HepG2 (cell line): Measurements from ENCODE around the gene LDLRAD2. TPM values are rescaled to one million over a fixed set of nuclear protein-coding genes. Genes with fewer than 3 reads are reported as not detected.

Source experiments
- ATAC-seq: fragments of 200-7000 bp; cut with Tn5 transposase; 3 replicates; pipeline ENCODE4 v1.9.1; 2020; ENCODE audit warnings: mild to moderate bottlenecking, moderate library complexity
- BruUV-seq: library from RNA; stranded (reverse); fragments of 400-500 nt; replicated peaks from 2 replicates; lab custom pipeline; 2021; lab: Mats Ljungman, UMichigan
- CTCF ChIA-PET: fragments of 300-600 bp; formaldehyde crosslinking; extraction: SDS; loops from one replicate; lab custom pipeline; 2021; ENCODE audit warnings: low total read pairs, inconsistent platforms, low intra/inter-chr PET ratio; lab: Yijun Ruan, JAX
- POLR2A ChIA-PET: fragments of 350-600 bp; sonication (Branson Sonifier 250); formaldehyde crosslinking; loops from one replicate; lab custom pipeline; 2020; ENCODE audit warnings: antibody characterized with exemption, inconsistent platforms; lab: Yijun Ruan, JAX
- DNase-seq: peaks from one replicate; pipeline ENCODE4 v3.0.0-alpha.2; 2015; ENCODE audit warnings: low spot score
- FAIRE-seq: peaks from 3 replicates; lab custom pipeline; 2011; peaks lifted over from hg19 to GRCh38; lab: Jason Lieb, UNC
- H2AFZ ChIP-seq: one replicate; pipeline ENCODE4 v1.6.1; 2011; ENCODE audit warnings: low read length, inconsistent platforms
- H3K27ac ChIP-seq: fragments of 300-600 bp; 3 replicates; pipeline ENCODE4 v1.8.0; 2011; ENCODE audit warnings: mixed run types, mild to moderate bottlenecking, mixed read lengths, low read length, inconsistent platforms; ENCODE audit not compliant: insufficient read depth; ENCODE audit errors: extremely low read length
- H3K27me3 ChIP-seq, 2 experiments: fragments of 200-600 bp in 1 of 2; 2 replicates in 1 of 2; 3 replicates in 1 of 2; pipeline versions ENCODE4 v1.6.0 to v1.8.0; 2011; ENCODE audit warnings: low read length in 2 of 2, mild to moderate bottlenecking in 2 of 2, moderate library complexity in 2 of 2, inconsistent platforms in 1 of 2; ENCODE audit not compliant: insufficient read depth in 2 of 2, control insufficient read depth in 1 of 2
- H3K36me3 ChIP-seq, 2 experiments: fragments of 200-600 bp in 1 of 2; replicated peaks in 1 of 2; 2 replicates in 1 of 2; 3 replicates in 1 of 2; pipeline versions ENCODE4 v1.5.1 to v1.8.0; 2011; ENCODE audit warnings: low read length in 2 of 2, inconsistent platforms in 1 of 2; ENCODE audit not compliant: insufficient read depth in 2 of 2, control insufficient read depth in 1 of 2
- H3K4me1 ChIP-seq: 2 replicates; pipeline ENCODE4 v1.5.1; 2012; ENCODE audit warnings: low read length, inconsistent platforms; ENCODE audit not compliant: insufficient read depth
- H3K4me2 ChIP-seq: 2 replicates; pipeline ENCODE4 v1.6.0; 2011; ENCODE audit warnings: low read depth, low read length, inconsistent platforms
- H3K4me3 ChIP-seq, 3 experiments: fragments of 200-600 bp in 1 of 3; sonication (generic), shearing (Covaris generic) in 1 of 3; replicated peaks in 1 of 3; 2 replicates each; pipeline ENCODE4 v1.5.1; 2011 to 2016; ENCODE audit warnings: low read length in 3 of 3, inconsistent platforms in 2 of 3, low read depth in 2 of 3, mild to moderate bottlenecking in 2 of 3, control low read depth in 1 of 3, mixed read lengths in 1 of 3; ENCODE audit not compliant: insufficient read depth in 1 of 3
- H3K79me2 ChIP-seq: one replicate; pipeline ENCODE4 v1.6.1; 2011; ENCODE audit warnings: low read length, inconsistent platforms; ENCODE audit not compliant: insufficient read depth
- H3K9ac ChIP-seq: 2 replicates; pipeline ENCODE4 v1.6.0; 2011; ENCODE audit warnings: mild to moderate bottlenecking, low read depth, low read length, inconsistent platforms; ENCODE audit not compliant: insufficient read depth
- H3K9me3 ChIP-seq: 2 replicates; pipeline ENCODE4 v1.5.1; 2012; ENCODE audit warnings: mild to moderate bottlenecking, low read length
- H4K20me1 ChIP-seq: 2 replicates; pipeline ENCODE4 v1.6.0; 2011; ENCODE audit warnings: inconsistent platforms, mild to moderate bottlenecking, low read length, moderate library complexity; ENCODE audit not compliant: insufficient read depth
- KDM5B ChIP-seq: sonication (generic); formaldehyde crosslinking; IDR thresholded peaks from 2 replicates; pipeline ENCODE4 v1.4.0; 2020; ENCODE audit warnings: missing genetic modification reagents, mild to moderate bottlenecking, borderline replicate concordance
- NCOR1 ChIP-seq: fragments of 200-600 bp; sonication (generic); IDR thresholded peaks from 2 replicates; pipeline ENCODE4 v1.7.0; 2017; ENCODE audit warnings: antibody characterized with exemption, low read length, borderline replicate concordance
- RAD51 ChIP-seq: fragments of 450-650 bp; IDR thresholded peaks from 2 replicates; pipeline ENCODE4 v1.6.1; 2016; ENCODE audit warnings: borderline replicate concordance
- ZBTB7A ChIP-seq: sonication (generic); formaldehyde crosslinking; IDR thresholded peaks from 2 replicates; pipeline ENCODE4 v1.8.0; 2022; ENCODE audit warnings: mild to moderate bottlenecking, missing genetic modification reagents
- ZNF121 ChIP-seq: sonication (generic); formaldehyde crosslinking; IDR thresholded peaks from 2 replicates; pipeline ENCODE4 v1.5.0; 2020; ENCODE audit warnings: mild to moderate bottlenecking, missing genetic modification reagents
- ZNF552 ChIP-seq: sonication (generic); formaldehyde crosslinking; IDR thresholded peaks from 2 replicates; pipeline ENCODE4 v1.9.0; 2022; ENCODE audit warnings: missing genetic modification reagents, mild to moderate bottlenecking, borderline replicate concordance
- WGBS: methylation state at CpG from one replicate; pipeline ENCODE4 v1.1.6; 2017; ENCODE audit warnings: low lambda C conversion rate; 5-methylcytosine and 5-hydroxymethylcytosine counted together
- in situ Hi-C: cut with HindIII; loops from 2 replicates; pipeline ENCODE4 v1.10.0; 2017; ENCODE audit warnings: low pct_unique_long_range_greater_than_20kb; ENCODE audit not compliant: extremely low pct_ligation_motif_present
- intact Hi-C: fragments of 100-400 bp; cut with micrococcal nuclease; formaldehyde crosslinking; loops from one replicate; pipeline ENCODE4 v1.10.0; 2022; ENCODE audit not compliant: unreplicated experiment
- polyA plus RNA-seq, 8 experiments: library from polyadenylated mRNA; depleted of rRNA in 3 of 8; stranded (reverse) in 7 of 8; unstranded in 1 of 8; fragments of >200 nt; fragmentation: Illumina TruSeq in 4 of 8; extraction: Trizol in 4 of 8; gene quantifications; 2 replicates each; pipeline versions ENCODE4 v1.2.1 to v1.2.3, GENCODE V29; 2011 to 2016; ENCODE audit warnings: low read depth in 4 of 8, missing spikeins in 1 of 8, mixed read lengths in 1 of 8; ENCODE audit not compliant: insufficient read depth in 1 of 8
- total RNA-seq, 5 experiments: library from RNA; depleted of rRNA; stranded (reverse); fragments of >200 nt; fragmentation: Illumina TruSeq; extraction: Trizol; gene quantifications; 2 replicates each; pipeline ENCODE4 v1.2.3, GENCODE V29; 2016; ENCODE audit warnings: low read depth in 1 of 5
- TF ChIP-seq, protein P1 (sequence below): sonication (generic); formaldehyde crosslinking; conservative IDR thresholded peaks from 2 replicates; pipeline ENCODE4 v1.8.0; 2022; ENCODE audit warnings: missing genetic modification reagents
- TF ChIP-seq, protein P2 (sequence below): IDR thresholded peaks from 2 replicates; pipeline ENCODE4 v1.6.1; 2016; ENCODE audit warnings: missing genetic modification reagents, missing compliant biosample characterization

LDLRAD2 gene
- total and polyA plus RNA-seq, 2 of the 13 experiments (the other 11 are each of a cell fraction or from before 2014, with no cell fraction given) = not detected

DNA sequence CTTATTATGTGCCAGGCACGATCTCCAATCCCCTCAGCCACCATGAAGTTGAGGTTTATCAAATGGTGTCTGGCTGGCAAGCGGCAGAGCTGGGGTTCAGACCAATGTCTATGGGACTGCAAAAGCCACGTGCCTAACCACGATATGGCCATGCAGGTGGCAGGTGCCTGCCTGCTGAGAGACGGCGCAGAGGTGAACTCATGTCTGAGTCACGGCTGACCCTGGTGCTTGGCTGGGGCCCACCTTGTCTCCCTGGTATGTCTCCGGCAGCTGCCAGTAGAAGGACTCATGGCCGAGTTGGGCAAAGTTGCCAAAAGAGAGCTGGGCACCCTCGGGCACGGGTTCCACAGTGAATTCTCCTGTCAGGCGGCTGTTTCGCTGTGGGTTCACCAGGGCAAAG, 59.9 kb downstream of the LDLRAD2 start (continued):
- TF ChIP-seq, protein P1, sequence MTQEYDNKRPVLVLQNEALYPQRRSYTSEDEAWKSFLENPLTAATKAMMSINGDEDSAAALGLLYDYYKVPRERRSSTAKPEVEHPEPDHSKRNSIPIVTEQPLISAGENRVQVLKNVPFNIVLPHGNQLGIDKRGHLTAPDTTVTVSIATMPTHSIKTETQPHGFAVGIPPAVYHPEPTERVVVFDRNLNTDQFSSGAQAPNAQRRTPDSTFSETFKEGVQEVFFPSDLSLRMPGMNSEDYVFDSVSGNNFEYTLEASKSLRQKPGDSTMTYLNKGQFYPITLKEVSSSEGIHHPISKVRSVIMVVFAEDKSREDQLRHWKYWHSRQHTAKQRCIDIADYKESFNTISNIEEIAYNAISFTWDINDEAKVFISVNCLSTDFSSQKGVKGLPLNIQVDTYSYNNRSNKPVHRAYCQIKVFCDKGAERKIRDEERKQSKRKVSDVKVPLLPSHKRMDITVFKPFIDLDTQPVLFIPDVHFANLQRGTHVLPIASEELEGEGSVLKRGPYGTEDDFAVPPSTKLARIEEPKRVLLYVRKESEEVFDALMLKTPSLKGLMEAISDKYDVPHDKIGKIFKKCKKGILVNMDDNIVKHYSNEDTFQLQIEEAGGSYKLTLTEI (CRISPR knock-in tag) = no peak
- TF ChIP-seq ZNF121 (CRISPR knock-in tag) = no peak
- TF ChIP-seq, protein P2, sequence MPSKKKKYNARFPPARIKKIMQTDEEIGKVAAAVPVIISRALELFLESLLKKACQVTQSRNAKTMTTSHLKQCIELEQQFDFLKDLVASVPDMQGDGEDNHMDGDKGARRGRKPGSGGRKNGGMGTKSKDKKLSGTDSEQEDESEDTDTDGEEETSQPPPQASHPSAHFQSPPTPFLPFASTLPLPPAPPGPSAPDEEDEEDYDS = no peak
- TF ChIP-seq ZBTB7A (CRISPR knock-in tag) = no peak
- no peak for TF ChIP-seq NCOR1
- TF ChIP-seq, all 625 proteins: peak for 0

DNA sequence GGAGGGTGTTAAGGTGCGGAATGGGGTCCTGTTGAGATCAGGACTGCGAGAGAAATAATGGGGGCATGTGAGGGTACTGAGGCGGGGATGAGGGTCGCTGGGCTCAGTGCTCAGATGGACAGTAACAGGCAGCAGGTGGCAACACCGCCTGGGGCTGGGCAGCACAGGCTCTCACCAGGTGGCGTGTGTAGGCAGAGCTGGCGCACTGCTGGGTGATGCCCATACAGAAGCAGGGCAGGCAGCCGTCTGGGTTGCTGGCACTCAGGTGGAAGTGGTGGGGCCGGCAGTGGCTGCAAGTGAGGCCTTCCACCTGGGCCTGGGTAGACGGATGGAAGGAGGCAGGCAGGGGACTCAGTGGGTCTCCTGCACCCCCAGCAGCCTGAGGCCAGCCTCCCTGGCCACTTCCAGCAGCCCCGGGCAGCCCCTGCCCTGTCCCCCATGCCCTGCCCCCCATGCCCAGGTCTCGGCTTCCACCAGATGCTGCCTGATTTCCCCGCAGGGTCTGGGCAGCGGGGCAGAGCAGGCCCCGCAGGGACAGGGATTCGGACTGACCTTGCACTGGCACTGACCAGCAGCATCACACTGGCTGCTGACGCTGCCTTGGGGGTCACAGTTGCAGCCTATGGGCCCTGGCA, 60.5 kb downstream of the LDLRAD2 start:
- in situ Hi-C loops = no loop called here

More for the DNA sequence above, 60.5 kb downstream of the LDLRAD2 start:
- no peak for TF ChIP-seq RAD51
- TF ChIP-seq ZNF552 (CRISPR knock-in tag) = no peak
- no peak for TF ChIP-seq KDM5B (CRISPR knock-in tag)
- Histone ChIP-seq H3K27ac (no peak overlapping the region), H3K4me2 (no peak overlapping the region), H3K9ac (no peak overlapping the region), H3K4me3 (no peak overlapping the region), H3K9me3 (no peaks in the 10 kb centered on the region), H3K27me3 (no peaks in the 10 kb centered on the region), H3K36me3 (peaks cover 20 to 35% of the 10 kb centered on the region in 2 experiments; a peak in 4 of 5 replicates), H2AFZ (no peak overlapping the region), H4K20me1 (no peaks in the 10 kb centered on the region; the same call in 1 of the 2 replicates), H3K4me1 (peaks cover 16% of the 10 kb centered on the region), H3K79me2 (no peaks in the 10 kb centered on the region)
- CTCF ChIA-PET = no interaction called here
- no TSS peak for BruUV-seq
- no peak for ATAC-seq
- DNase-seq = no peak
- intact Hi-C loops = no loop called here
- WGBS = 98% methylated on average over 11 of the region's 17 CpGs
- POLR2A ChIA-PET = no interaction called here
- no peak for FAIRE-seq
